HK-2 (cell line): ENCODE results near the gene GPR137.
"Not testable (repeated sequence)": the region's sequence is repeated elsewhere in the genome, so short reads cannot be mapped to it uniquely, and the experiment has no call there.

Experiments
- DNase-seq: peaks from one replicate; pipeline ENCODE4 v3.0.0-alpha.2; 2018; ENCODE audit not compliant: unreplicated experiment

GPR137 gene

DNA sequence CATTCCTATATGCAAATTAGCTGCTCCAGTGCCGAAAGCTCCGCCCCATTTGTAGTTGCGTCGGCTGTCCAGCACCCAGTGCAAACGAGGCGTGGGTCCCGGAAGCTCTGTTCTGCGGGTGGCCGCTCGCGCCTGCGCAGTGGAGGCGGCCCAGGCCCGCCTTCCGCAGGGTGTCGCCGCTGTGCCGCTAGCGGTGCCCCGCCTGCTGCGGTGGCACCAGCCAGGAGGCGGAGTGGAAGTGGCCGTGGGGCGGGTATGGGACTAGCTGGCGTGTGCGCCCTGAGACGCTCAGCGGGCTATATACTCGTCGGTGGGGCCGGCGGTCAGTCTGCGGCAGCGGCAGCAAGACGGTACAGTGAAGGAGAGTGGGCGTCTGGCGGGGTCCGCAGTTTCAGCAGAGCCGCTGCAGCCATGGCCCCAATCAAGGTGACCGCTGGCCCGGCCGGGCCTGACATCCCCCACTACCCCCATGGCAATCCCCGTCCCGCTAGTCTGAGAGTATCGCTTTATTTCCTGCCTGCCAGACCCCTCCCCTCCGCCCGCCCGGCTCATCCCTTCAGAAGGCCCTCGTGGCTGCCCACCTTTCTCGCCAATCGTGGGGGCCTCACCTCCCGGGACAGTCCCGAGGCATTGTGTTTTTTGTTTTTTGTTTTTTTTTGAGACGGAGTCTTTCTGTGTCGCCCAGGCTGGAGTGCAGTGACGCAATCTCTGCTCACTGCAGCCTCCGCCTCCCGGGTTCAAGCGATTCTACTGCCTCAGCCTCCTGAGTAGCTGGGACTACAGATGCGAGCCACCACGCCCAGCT lies 32.5 kb downstream of the GPR137 start, which contains the start of gene PRDX5:
PRDX5 (plus strand) TSS at position 161 of the 805 bp plus-strand sequence; CDS start at position 256, 95 bp downstream.
- peak; percentile 92 for DNase-seq

DNA sequence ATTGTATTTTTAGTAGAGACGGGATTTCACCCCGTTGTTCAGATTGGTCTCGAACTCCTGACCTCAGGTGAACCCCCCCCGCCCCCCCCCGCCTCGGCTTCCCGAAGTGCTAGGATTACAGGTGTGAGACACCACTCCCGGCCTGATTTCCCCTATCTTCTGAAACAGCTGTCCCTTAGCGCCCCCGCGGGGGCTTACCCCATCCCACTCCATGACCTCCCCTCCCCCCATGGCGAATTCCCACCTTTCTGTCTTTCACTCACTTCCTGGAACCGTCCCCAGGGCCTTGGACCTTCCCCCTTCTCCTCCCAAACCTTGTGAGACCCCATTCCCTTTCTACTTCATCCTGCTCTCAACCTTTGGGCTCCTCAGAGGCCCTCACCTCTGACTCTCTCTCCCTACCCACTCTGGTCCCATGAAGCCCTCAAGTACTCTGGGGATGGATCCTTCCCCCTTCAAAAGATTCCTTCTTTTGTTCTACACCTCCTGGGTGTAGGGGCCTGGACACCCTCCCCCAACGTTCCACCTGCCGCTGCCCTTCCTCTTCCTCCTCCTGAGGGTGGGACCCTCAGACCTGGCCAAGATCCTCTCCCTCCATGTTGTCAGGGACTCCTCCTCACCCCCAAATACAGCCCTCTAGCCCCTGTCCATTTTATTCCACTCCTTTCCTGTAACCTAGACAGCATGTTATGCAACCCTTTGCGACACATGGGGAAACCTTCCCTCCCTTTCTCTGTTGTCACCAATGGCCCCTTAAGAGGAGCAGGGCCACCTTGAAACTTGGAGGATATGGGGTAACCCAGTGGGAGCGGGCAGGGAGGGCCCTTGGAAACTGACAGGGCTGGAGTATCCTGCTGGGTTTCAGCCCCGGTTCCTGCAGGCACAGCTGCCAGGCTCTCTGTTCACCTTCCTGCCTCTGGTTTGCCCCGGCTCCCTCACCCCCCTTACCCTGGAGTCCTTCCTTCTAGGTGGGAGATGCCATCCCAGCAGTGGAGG lies 33.4 kb downstream of the GPR137 start:
- no peak for DNase-seq

DNA sequence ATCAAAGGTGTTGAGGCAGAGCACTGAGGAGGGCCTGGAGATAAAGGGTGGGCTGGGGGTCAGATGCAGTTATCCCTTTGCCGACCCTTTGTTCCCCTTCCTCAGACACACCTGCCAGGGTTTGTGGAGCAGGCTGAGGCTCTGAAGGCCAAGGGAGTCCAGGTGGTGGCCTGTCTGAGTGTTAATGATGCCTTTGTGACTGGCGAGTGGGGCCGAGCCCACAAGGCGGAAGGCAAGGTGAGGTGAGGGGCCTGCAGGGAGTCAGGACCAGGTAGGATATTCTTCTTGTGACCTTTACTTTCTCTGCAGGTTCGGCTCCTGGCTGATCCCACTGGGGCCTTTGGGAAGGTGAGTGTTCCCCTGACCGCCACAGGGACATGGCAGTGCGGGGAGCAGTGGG lies 34.9 kb downstream of the GPR137 start:
- no peak for DNase-seq

DNA sequence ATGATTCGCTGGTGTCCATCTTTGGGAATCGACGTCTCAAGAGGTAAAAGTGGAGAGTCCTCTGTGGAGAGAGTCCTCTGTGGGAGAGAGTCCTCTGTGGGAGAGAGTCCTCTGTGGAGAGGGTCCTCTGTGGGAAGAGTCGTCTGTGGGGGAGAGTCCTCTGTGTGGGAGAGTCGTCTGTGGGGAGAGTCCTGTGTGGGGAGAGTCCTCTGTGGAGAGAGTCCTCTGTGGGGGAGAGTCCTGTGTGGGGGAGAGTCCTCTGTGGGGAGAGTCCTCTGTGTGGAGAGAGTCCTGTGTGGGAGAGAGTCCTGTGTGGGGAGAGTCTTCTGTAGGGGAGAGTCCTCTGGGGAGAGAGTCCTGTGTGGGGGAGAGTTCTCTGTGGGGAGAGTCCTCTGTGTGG lies 35.4 kb downstream of the GPR137 start:
- DNase-seq, result no peak

DNA sequence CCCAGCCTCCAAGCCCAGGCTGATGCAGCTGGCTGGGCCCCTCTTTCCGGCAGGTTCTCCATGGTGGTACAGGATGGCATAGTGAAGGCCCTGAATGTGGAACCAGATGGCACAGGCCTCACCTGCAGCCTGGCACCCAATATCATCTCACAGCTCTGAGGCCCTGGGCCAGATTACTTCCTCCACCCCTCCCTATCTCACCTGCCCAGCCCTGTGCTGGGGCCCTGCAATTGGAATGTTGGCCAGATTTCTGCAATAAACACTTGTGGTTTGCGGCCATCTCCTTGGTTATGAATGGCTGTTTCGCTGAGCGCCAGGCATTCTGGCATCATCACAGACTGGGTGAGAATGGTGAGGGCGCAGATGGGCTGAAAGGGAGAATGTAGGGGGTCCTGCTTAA lies 35.9 kb downstream of the GPR137 start:
- no peak for DNase-seq

DNA sequence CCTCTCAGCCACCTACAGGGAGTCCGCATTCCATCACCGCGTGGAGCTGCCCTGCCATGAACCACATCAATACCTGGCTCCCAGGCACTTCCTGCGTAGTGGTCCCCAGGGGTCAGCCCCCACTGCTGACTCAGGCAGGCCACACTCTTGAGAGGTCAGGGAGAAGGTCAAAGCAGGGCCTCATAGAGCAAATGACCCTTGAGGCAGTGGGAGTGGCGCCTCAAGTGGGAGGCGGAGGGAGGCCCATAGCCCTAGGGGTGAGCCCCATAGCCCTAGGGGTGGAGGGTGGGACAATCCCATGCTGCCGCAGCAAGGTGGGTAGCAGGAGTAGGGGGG lies 37.2 kb downstream of the GPR137 start:
- no peak for DNase-seq

DNA sequence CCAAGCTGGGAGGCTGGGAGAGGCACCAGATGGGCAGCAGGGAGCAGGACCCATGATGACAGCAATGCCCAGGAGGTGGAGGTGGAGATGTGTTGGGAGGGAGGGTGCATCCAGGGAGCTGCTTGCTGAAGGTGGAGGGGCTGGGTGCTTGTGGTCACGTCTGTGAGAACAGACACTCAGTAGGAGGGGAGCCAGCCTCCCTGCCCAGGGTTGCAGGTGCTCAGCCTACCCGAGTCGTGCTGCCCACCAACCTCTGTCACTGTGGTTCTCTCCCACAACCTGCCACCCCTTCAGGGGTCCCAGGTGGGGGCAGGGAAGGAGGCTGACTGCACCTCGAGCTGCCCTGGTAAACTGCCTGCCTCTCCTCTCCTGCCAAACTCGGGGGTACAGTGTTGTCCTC lies 37.7 kb downstream of the GPR137 start:
- no peak for DNase-seq

DNA sequence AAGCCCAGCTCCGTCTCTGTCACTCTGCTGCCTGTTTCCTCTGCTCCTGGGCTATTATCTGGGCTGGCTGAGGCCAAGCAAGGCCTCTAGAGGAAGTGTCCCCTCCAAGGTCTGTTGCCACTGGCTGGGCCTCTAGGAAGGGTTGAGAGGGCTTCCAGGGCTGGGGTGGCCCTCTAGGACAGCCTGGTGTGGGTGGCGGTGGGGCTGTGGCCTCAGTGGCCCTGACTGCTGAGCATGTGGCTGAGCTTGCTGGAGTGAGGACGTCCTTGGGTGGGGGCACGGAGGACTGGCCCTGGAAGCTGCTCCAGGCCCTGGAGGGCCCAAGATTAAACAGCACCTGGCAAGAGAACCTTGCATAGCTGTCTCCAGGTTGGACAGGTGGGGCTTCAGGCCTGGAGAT lies 38.3 kb downstream of the GPR137 start:
- not testable (repeated sequence) for DNase-seq

DNA sequence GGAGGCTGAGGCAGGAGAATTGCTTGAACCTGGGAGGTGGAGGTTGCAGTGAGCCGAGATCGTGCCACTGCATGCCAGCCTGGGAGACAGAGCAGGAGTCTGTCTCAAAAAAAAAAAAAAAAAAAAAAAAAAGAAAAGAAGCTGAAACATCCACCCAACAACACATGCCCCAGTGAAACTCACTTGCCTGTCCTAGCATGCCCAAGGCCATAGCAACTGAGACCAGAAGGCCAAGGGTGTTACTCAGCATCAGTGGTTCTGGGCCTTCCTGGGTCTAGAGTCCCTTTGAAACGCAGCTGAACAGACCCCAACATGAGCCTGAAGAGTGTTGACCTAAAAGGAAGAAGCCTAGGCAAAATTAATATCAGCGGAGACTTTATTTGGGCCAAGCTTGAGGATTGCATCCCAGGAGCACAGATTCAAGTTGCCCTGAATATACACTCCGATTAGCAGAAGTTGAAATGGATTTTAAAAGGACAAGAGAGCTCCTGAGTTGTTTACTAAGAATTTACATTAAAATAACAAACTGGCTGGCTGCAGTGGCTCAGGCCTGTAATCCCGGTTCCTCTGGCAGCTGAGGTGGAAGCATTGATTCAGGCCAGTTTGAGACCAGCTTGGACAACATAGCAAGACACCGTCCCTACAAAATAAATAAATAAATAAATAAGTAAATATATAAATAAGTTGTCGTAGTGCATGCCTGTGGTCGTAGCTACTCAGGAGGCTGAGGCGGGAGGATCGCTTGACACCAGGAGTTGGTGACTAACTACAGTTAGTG lies 39.2 kb downstream of the GPR137 start:
- no peak for DNase-seq

DNA sequence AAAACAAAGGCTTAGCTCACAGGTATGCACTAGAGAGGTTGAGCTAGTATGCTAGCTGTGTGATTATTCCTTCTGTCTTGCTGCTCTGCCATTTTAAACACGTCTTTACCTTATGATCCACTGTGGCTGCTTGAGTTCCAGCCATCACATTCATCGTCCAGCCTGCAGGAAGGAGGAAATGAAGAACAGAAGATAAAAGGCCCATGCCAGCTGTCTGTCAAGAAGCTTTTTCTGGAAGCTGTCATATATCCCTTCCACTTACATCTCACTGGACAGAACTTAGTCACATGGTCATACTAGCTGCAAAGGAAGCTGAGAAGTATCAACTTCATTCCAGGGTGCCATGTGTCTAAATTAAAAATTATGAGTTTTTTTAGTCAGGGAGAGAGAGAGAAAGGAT lies 41.7 kb downstream of the GPR137 start:
- no peak for DNase-seq

DNA sequence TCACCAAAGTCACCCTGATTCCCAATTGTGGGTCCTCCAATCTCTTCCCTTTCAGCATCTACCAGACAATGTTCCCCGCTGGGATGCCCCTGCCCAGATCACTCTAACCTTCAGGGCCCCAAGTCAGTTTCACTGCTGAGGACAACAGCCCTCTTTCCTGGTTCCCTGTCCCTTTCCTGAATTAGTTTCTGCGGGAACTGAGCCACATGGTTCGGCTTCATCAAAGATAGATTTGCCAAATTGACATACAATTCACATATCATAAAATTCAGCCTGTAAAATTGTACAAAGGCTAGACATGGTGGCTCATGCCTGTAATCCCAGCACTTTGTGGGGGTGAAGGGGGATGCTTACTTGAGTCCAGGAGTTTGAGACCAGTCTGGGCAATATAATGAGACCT lies 42.3 kb downstream of the GPR137 start:
- no peak for DNase-seq

DNA sequence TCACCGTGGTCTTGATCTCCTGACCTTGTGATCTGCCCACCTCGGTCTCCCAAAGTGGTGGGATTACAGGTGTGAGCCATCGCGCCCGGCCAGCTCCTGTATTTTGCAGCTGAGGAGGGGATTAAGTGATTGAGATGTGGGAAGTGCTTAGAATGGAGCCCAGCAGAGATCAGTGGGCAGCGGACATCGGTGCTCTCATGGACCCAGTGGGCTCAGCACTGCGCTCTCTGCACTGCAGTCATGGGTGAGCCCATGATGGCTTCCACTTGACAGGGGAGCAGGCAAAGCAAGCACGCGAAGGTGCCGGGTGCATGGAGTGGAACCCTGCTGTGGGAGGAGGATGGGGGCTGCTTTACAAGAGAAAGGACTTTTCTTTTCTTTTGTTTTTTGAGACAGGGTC lies 45.2 kb downstream of the GPR137 start:
- no peak for DNase-seq

DNA sequence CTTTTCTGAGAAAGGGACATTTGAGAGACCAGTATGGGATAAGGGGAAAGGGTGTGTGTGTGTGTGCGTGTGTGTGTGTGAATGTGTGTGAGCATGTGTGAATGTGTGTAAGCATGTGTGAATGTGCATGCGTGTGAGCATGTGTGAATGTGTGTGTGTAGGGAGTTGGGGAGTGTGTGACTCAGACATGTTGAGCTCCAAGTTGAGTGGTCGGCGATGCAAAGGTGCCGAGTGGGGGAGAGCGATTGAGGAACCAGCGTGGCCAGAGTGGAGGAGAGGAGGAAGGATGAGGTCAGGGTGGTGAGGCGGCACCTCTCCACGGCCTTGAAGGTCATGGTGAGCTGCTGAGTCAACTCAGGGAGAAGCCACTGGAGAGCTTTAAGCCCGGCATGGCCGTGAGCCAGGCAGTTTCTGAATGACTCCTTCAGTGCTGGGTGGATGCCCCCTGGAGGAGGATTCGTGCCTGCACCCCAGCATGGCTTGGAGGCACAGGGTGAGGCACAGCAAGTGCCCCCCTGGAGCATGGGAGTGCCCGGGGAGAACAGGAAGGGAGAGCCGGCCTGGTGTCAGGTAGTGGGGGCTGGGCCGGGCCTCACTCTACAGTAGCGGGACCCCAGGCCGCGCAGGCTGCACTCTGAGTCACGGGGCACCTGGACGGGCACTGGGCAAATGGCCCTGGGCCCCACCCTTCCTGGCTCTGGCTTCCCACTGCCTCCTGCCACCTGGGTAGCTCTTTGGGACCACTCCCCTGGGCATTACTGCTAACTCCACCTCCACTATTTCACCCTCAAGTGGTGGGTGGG lies 46.1 kb downstream of the GPR137 start:
- peak; percentile 87 for DNase-seq

DNA sequence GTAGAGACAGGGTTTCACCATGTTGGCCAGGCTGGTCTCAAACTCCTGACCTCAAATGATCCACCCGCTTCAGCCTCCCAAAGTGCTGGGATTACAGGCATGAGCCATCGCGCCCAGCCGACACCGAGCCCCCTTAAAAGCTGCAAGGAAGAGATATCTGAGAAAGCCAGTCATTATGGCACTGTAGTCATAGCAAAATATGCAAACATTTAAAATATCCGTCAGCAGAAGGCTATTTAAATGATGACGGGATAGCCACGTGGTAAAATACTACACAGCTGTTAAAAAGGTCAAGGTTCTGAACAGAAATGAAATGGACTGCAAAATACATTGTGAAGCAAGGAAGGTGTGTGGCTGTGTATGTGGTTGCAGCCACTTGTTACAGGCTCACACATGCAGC lies 47.9 kb downstream of the GPR137 start:
- DNase-seq, result no peak

DNA sequence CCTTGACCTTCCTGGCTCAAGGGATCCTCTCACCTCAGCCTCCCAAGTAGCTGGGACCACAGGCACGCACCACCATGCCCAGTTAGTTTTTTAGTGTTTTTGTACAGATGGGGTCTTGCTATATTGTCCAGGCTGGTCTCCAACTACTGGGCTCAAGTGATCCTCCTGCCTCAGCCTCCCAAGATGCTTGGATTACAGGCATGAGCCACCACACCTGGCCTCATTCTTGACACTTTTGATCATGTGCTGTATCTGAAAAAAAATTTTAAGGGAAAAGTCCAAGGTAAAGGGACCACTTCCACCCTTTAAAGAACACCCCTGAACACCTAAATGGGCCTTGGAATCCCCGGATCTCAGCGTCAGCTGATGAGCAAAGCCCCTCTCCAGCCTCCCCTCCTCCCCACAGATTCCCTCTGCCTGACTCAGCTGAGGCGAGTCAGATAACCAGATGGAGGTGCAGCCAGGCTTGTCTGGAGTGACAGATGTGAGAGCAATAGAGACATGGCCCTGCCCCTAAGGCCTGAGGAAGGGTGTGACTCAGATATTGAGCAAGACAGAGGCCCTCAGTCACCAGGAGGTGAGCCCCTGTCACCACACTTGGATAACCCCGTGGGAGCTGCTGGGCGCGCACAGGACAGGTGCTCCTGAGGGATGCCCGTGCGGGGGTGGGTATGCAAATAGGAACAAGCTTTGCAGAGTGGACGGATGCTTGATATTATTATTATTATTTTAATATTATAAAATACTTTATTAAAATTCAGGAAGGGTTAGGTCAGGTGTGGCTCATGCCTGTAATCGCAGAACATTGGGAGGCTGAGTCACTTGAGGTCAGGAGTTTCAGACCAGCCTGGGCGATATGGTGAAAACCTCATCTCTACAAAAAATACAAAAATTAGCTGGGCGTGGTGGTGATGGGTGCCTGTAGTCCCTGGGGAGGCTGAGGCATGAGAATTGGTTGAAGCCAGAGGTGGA lies 49.4 kb downstream of the GPR137 start:
- peak; percentile 87 for DNase-seq

DNA sequence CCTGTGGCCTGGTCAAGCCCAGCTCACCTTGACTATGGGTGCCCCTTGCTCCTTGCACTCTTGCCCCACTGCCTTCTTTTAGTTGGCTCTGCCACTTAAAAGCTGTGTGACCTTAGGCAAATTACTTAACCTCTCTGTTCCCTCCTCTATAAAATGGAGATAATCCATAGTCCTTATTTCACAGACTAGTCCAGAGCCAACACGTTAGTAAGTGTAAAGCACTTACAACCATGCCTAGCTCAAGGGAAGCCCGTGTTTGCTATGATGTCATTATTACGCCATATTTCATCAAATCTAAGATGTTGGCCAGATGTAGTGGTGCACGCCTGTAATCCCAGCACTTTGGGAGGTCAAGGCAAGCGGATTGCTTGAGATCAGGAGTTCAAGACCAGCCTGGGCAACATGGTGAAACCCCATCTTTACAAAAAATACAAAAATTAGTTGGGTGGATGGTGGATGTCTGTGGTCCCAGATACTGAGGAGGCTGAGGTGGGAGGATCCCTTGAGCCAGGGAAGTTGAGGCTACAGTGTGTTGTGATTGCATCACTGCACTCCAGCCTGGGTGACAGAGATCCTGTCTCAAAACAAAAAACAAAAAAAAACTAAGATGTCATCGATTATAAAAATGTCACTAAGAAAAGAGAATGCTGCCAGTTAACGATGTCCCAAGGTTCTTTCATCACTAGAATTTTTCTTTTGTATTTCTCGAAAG lies 52.0 kb downstream of the GPR137 start:
- DNase-seq, result no peak

DNA sequence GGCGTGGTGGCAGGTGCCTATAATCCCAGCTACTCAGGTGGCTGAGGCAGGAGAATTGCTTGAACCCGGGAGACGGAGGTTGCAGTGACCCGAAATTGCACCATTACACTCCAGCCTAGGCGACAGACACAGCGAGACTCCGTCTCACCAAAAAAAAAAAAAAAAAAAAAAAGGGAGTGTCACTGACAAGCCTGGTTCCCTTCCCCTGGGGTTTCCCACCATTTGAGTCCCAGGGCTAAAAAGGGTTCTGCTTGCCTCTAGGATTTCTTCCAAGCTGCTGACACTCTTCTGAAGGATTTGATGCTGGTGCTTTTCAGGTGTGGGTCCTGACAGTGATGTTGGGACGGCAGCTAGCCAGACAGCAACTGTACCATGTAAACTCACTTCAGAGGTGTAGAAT lies 53.1 kb downstream of the GPR137 start:
- DNase-seq, result no peak
